K562 (cell line): ENCODE data around the gene PSD2. TPM values are rescaled to one million over a fixed set of nuclear protein-coding genes. Genes with fewer than 3 reads are reported as not detected.
A peak's percentile ranks its signal among the peaks of the same experiment; 100 is the strongest.

Experiments used
- CTCF ChIP-seq, 3 experiments: IDR thresholded peaks in 2 of 3; conservative IDR thresholded peaks in 1 of 3; 2 replicates each; pipeline ENCODE4 v1.5.1; 2011 to 2012; ENCODE audit warnings: low read length in 3 of 3, mild to moderate bottlenecking in 3 of 3, control low read depth in 2 of 3, improper control_type of control experiment in 1 of 3, inconsistent platforms in 1 of 3, low read depth in 1 of 3, mixed read lengths in 1 of 3, moderate library complexity in 1 of 3; ENCODE audit not compliant: insufficient read depth in 2 of 3
- ELF2 ChIP-seq: fragments of 250-450 bp; sonication (Bioruptor Pico); IDR thresholded peaks from 2 replicates; pipeline ENCODE4 v1.5.0; 2021; ENCODE audit warnings: mild to moderate bottlenecking
- FIP1L1 ChIP-seq: fragments of 200-400 bp; formaldehyde crosslinking; IDR thresholded peaks from 2 replicates; pipeline ENCODE4 v1.6.1; 2018; ENCODE audit warnings: mild to moderate bottlenecking, low read depth, low read length; ENCODE audit not compliant: poor library complexity, severe bottlenecking
- FOXA1 ChIP-seq: fragments of 450-650 bp; IDR thresholded peaks from 2 replicates; pipeline ENCODE4 v1.6.1; 2016; ENCODE audit warnings: mild to moderate bottlenecking, borderline replicate concordance
- HDAC2 ChIP-seq: fragments of 450-650 bp; IDR thresholded peaks from 2 replicates; pipeline ENCODE4 v1.6.1; 2016; ENCODE audit warnings: mild to moderate bottlenecking
- LCOR ChIP-seq: sonication (generic); formaldehyde crosslinking; IDR thresholded peaks from 2 replicates; pipeline ENCODE4 v1.8.0; 2022; ENCODE audit warnings: mild to moderate bottlenecking, missing genetic modification reagents
- MYBL2 ChIP-seq, 2 experiments: fragments of 450-650 bp in 1 of 2; sonication (generic) in 1 of 2; formaldehyde crosslinking in 1 of 2; IDR thresholded peaks; 2 replicates each; pipeline versions ENCODE4 v1.6.1 to v1.8.1; 2017 to 2022; ENCODE audit warnings: borderline replicate concordance in 1 of 2, inconsistent platforms in 1 of 2, low read depth in 1 of 2, mild to moderate bottlenecking in 1 of 2, missing genetic modification reagents in 1 of 2, moderate library complexity in 1 of 2
- NELFE ChIP-seq: IDR thresholded peaks from 2 replicates; pipeline ENCODE4 v1.6.1; 2011; ENCODE audit warnings: mild to moderate bottlenecking; ENCODE audit not compliant: insufficient read depth, insufficient read length
- NEUROD1 ChIP-seq: fragments of 150-350 bp; IDR thresholded peaks from 2 replicates; pipeline ENCODE4 v1.6.1; 2014; ENCODE audit warnings: borderline replicate concordance, low read length, low read depth; ENCODE audit not compliant: partially characterized antibody
- NFIC ChIP-seq: fragments of 450-650 bp; IDR thresholded peaks from 2 replicates; pipeline ENCODE4 v1.6.1; 2017; ENCODE audit warnings: mild to moderate bottlenecking, inconsistent platforms
- OTX1 ChIP-seq: fragments of 450-650 bp; formaldehyde crosslinking; IDR thresholded peaks from 2 replicates; pipeline ENCODE4 v1.4.0; 2022; ENCODE audit warnings: mild to moderate bottlenecking
- SNIP1 ChIP-seq: fragments of 450-650 bp; IDR thresholded peaks from 2 replicates; pipeline ENCODE4 v1.7.1; 2017; ENCODE audit warnings: low read depth, mild to moderate bottlenecking
- TAL1 ChIP-seq: fragments of 450-650 bp; IDR thresholded peaks from 2 replicates; pipeline ENCODE4 v1.6.1; 2016; ENCODE audit warnings: mild to moderate bottlenecking
- XRCC4 ChIP-seq: IDR thresholded peaks from one replicate; pipeline ENCODE4 v1.6.1; 2011; ENCODE audit not compliant: insufficient read depth, insufficient read length; ENCODE audit errors: extremely low read depth
- ZNF445 ChIP-seq: fragments of 250-450 bp; sonication (Bioruptor Pico); IDR thresholded peaks from 2 replicates; pipeline ENCODE4 v1.4.0; 2020; ENCODE audit warnings: low read depth, mild to moderate bottlenecking, moderate library complexity
- ZNF699 ChIP-seq: fragments of 250-450 bp; sonication (Bioruptor Pico); IDR thresholded peaks from 2 replicates; pipeline ENCODE4 v1.8.0; 2021; ENCODE audit warnings: mild to moderate bottlenecking, moderate library complexity; ENCODE audit not compliant: insufficient replicate concordance
- polyA plus RNA-seq, 8 experiments: library from polyadenylated mRNA; depleted of rRNA in 4 of 8; stranded (reverse) in 5 of 8; unstranded in 3 of 8; fragments of >200 nt; fragmentation: Nextera tagmentation in 2 of 8; fragmentation: Illumina TruSeq in 1 of 8; extraction: Ambion mirVana in 2 of 8; extraction: Trizol in 1 of 8; gene quantifications; 2 replicates each; pipeline versions ENCODE4 v1.2.1 to v1.2.3, GENCODE V29; 2011 to 2014; ENCODE audit warnings: inconsistent platforms in 1 of 8, missing spikeins in 1 of 8
- total RNA-seq, 7 experiments: library from RNA; depleted of rRNA in 6 of 7; stranded (reverse); fragments of >200 nt in 6 of 7; fragmentation: Illumina TruSeq in 2 of 7; extraction: Trizol in 2 of 7; gene quantifications; 2 replicates each; pipeline versions ENCODE4 v1.2.1 to v1.2.3, GENCODE V29; 2011 to 2021; ENCODE audit warnings: low replicate concordance in 1 of 7
- TF ChIP-seq, protein P1 (sequence below): fragments of 250-450 bp; sonication (Bioruptor Pico); IDR thresholded peaks from 2 replicates; pipeline ENCODE4 v1.5.0; 2020; ENCODE audit warnings: mild to moderate bottlenecking, borderline replicate concordance
- TF ChIP-seq, protein P2 (sequence below): fragments of 250-450 bp; sonication (Bioruptor Pico); IDR thresholded peaks from 2 replicates; pipeline ENCODE4 v1.5.0; 2021; ENCODE audit warnings: mild to moderate bottlenecking, moderate library complexity
- TF ChIP-seq, protein P3 (sequence below): IDR thresholded peaks from 2 replicates; pipeline ENCODE4 v1.6.1; 2014; ENCODE audit warnings: antibody characterized with exemption

The PSD2 gene
- total and polyA plus RNA-seq, 9 of the 15 experiments (the other 6 are each of a cell fraction or from before 2014, with no cell fraction given), result 0.01 to 0.09 (median 0.04) TPM; not detected in 4

DNA sequence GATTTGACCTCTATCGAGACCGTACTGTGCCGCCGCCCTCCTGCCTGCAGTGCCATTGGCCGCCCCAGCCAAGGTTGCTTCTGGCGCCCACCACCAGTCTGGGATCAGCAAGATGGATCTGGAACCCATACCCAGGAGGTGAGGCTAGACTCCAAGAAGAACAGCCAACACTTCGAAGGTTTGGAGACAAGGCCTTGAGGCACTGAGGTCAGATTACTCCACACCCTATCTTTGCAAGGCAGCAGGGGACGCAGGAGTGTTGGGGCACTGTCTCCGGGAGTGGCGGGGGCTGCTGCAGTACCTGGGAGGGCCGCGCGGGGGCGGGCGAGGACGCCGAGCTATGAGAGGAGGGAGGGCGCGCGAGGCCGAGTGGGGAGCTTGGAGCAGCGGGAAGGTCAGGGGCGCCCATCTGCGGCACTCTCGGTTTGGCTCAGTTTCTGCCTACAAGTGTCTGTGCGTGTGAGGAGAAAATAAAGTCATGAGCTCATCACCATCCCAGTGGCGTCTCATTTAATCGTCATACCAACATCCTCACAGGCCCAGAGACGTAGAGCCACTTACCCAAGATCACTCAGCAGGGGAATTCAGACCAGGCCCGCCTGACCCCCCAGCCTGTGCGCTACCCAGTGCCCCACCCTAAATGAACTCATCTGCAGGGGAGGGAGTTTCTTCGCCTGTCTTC lies 20.5 kb upstream of the PSD2 start (continued):
- TF ChIP-seq, protein P1, sequence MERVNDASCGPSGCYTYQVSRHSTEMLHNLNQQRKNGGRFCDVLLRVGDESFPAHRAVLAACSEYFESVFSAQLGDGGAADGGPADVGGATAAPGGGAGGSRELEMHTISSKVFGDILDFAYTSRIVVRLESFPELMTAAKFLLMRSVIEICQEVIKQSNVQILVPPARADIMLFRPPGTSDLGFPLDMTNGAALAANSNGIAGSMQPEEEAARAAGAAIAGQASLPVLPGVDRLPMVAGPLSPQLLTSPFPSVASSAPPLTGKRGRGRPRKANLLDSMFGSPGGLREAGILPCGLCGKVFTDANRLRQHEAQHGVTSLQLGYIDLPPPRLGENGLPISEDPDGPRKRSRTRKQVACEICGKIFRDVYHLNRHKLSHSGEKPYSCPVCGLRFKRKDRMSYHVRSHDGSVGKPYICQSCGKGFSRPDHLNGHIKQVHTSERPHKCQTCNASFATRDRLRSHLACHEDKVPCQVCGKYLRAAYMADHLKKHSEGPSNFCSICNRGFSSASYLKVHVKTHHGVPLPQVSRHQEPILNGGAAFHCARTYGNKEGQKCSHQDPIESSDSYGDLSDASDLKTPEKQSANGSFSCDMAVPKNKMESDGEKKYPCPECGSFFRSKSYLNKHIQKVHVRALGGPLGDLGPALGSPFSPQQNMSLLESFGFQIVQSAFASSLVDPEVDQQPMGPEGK (CRISPR knock-in tag), result no peak
- TF ChIP-seq ELF2 (CRISPR knock-in tag) (no peak), ZNF699 (CRISPR knock-in tag) (no peak), XRCC4 (no peak), ZNF445 (CRISPR knock-in tag) (no peak), FOXA1 (no peak), FIP1L1 (no peak), CTCF (IDR thresholded peaks at IDR 0.05 in 2 of 3, conservative IDR thresholded peaks at IDR 0.05 in 1 of 3; ENCODE audit: insufficient read depth in 2 of 3, low read depth in 1 of 3, low read length in 3 of 3) (peak; percentile 96 to 99 (median 98)), LCOR (CRISPR knock-in tag) (no peak), MYBL2 (IDR thresholded peaks at IDR 0.05; ENCODE audit: low read depth) (no peak), MYBL2 (CRISPR knock-in tag; IDR thresholded peaks at IDR 0.05; ENCODE audit: borderline replicate concordance) (no peak), NFIC (no peak; the same call in 1 of the 2 replicates), NELFE (no peak), HDAC2 (0 out of 2 replicates have a peak, but pooled peaks have one; percentile 47), OTX1 (no peak), NEUROD1 (peak; percentile 21), TAL1 (peak; percentile 47; the same call in 1 of the 2 replicates), SNIP1 (no peak)
- TF ChIP-seq, protein P2, sequence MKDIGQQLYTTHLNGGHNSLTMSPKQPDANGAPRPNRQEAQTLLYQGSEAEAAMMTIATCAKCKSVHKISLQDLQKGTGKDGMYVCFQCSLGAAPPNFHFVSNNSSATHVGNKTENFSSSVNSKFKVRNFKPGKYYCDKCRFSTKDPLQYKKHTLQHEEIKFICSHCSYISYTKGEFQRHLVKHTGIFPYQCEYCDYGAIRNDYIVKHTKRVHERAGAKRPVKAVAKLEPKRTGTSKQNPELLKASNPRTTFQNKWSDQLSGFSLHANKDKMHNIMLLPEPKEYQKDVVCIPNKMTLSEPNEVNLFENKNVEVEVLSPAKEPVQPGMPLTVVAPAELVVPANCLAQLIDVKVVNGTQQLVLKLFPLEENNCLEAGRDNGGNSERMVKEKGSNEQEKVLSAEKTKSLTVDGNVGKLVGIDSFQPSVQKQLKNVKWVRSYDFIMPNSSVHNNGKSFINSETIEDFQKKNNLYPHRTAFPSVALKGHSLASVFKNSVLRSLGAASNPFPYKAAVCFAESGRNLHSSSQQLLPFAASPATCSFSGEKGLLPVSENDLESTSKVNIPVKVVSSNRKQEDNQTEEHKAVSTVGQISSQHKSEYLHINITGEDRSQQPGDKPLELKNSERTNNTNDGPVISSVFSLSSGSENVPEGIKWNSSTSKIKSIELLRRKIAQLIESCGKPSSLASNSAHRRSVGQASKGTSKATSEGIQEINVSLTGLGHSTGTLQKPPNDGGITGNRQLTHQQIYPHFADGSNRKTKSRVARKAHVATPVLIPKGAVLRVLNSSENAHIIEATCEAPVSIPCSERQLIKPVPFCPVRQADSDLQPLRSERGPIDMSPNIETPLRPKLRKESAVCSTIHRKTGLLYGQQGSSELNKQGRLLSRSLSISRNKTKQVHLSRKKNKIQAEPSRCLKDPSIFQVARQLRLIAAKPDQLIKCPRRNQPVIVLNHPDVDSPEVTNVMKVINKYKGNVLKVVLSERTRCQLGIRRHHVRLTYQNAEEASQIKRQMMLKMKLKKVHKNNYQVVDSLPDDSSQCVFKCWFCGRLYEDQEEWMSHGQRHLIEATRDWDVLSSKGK (CRISPR knock-in tag), result no peak
- TF ChIP-seq, protein P3, sequence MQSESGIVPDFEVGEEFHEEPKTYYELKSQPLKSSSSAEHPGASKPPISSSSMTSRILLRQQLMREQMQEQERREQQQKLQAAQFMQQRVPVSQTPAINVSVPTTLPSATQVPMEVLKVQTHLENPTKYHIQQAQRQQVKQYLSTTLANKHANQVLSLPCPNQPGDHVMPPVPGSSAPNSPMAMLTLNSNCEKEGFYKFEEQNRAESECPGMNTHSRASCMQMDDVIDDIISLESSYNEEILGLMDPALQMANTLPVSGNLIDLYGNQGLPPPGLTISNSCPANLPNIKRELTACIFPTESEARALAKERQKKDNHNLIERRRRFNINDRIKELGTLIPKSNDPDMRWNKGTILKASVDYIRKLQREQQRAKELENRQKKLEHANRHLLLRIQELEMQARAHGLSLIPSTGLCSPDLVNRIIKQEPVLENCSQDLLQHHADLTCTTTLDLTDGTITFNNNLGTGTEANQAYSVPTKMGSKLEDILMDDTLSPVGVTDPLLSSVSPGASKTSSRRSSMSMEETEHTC, result no peak
